CD4-positive, alpha-beta T cell treated with Interleukin-21 for 1 hour (primary cell): ENCODE data around the gene FOXQ1.

Source experiments
- DNase-seq: peaks from one replicate; pipeline ENCODE4 v3.0.0-alpha.2; 2020

Gene FOXQ1

GRCh38 chr6:1363729-1364572 is 52.1 kb downstream of the FOXQ1 start:
- DNase-seq, result no peak
